GM23338 (cell line): ENCODE data around the gene TEPSIN. TPM values are rescaled to one million over a fixed set of nuclear protein-coding genes. Genes with fewer than 3 reads are reported as not detected.

ENCODE experiments used
- ATAC-seq: fragments of 200-7000 bp; cut with Tn5 transposase; 3 replicates; pipeline ENCODE4 v1.9.1; 2020
- DNase-seq: peaks from one replicate; pipeline ENCODE4 v3.0.0-alpha.2; 2015; ENCODE audit warnings: low spot score
- H2AFZ ChIP-seq: fragments of 200-600 bp; sonication (generic); 2 replicates; pipeline ENCODE4 v1.8.0; 2016; ENCODE audit warnings: antibody characterized with exemption, mild to moderate bottlenecking, moderate library complexity
- H3F3A ChIP-seq: fragments of 200-600 bp; sonication (generic); replicated peaks from 2 replicates; pipeline ENCODE4 v1.8.0; 2017; ENCODE audit warnings: antibody characterized with exemption, mixed run types, low read depth
- H3K27ac ChIP-seq: fragments of 200-600 bp; sonication (generic); 2 replicates; pipeline ENCODE4 v1.6.1; 2016; ENCODE audit warnings: low read depth
- H3K27me3 ChIP-seq: fragments of 200-600 bp; sonication (generic); 2 replicates; pipeline ENCODE4 v1.8.0; 2016; ENCODE audit warnings: mild to moderate bottlenecking, mixed run types, moderate library complexity; ENCODE audit not compliant: insufficient read depth
- H3K36me3 ChIP-seq: fragments of 200-600 bp; sonication (generic); 2 replicates; pipeline ENCODE4 v1.8.0; 2016; ENCODE audit warnings: mild to moderate bottlenecking; ENCODE audit not compliant: insufficient read depth
- H3K4me1 ChIP-seq: fragments of 200-600 bp; sonication (generic); 2 replicates; pipeline ENCODE4 v1.8.0; 2016; ENCODE audit warnings: mild to moderate bottlenecking, moderate library complexity; ENCODE audit not compliant: insufficient read depth
- H3K4me2 ChIP-seq: fragments of 200-600 bp; sonication (generic); 2 replicates; pipeline ENCODE4 v1.7.1; 2017; ENCODE audit warnings: mixed run types
- H3K4me3 ChIP-seq: fragments of 200-600 bp; sonication (generic); 2 replicates; pipeline ENCODE4 v1.6.1; 2016; ENCODE audit warnings: mixed run types
- H3K79me2 ChIP-seq: fragments of 200-600 bp; sonication (generic); replicated peaks from 2 replicates; pipeline ENCODE4 v1.8.0; 2017; ENCODE audit warnings: mild to moderate bottlenecking; ENCODE audit not compliant: insufficient read depth
- H3K9me2 ChIP-seq: fragments of 200-600 bp; sonication (generic); 2 replicates; pipeline ENCODE4 v1.8.0; 2017; ENCODE audit not compliant: insufficient read depth
- H4K20me1 ChIP-seq: fragments of 200-600 bp; sonication (generic); replicated peaks from 2 replicates; pipeline ENCODE4 v1.8.0; 2017; ENCODE audit warnings: mild to moderate bottlenecking; ENCODE audit not compliant: insufficient read depth
- H3K27ac Mint-ChIP-seq: 2 replicates; pipeline ENCODE4 v1.8.0; 2020; ENCODE audit warnings: inconsistent platforms, mild to moderate bottlenecking, moderate library complexity, mixed read lengths
- H3K27me3 Mint-ChIP-seq: 3 replicates; pipeline ENCODE4 v1.8.0; 2022; ENCODE audit warnings: low read depth, mild to moderate bottlenecking, moderate library complexity, mixed read lengths, inconsistent platforms; ENCODE audit not compliant: insufficient read depth, poor library complexity
- H3K36me3 Mint-ChIP-seq: 3 replicates; pipeline ENCODE4 v1.8.0; 2021; ENCODE audit warnings: low read depth, mild to moderate bottlenecking, inconsistent platforms, moderate library complexity, mixed read lengths
- H3K4me1 Mint-ChIP-seq: 3 replicates; pipeline ENCODE4 v1.8.0; 2020; ENCODE audit warnings: mild to moderate bottlenecking, inconsistent platforms, mixed read lengths
- H3K4me3 Mint-ChIP-seq: 3 replicates; pipeline ENCODE4 v1.8.0; 2021; ENCODE audit warnings: moderate library complexity, mild to moderate bottlenecking, inconsistent platforms, mixed read lengths
- H3K9me3 Mint-ChIP-seq: 3 replicates; pipeline ENCODE4 v1.8.0; 2020; ENCODE audit warnings: moderate library complexity, mild to moderate bottlenecking, inconsistent platforms, mixed read lengths
- CREB1 ChIP-seq: fragments of 250-450 bp; sonication (Bioruptor Pico); IDR thresholded peaks from 2 replicates; pipeline ENCODE4 v1.5.0; 2020; ENCODE audit warnings: low read depth, mild to moderate bottlenecking, moderate library complexity
- EZH2 ChIP-seq: fragments of 200-600 bp; sonication (generic); IDR thresholded peaks from one replicate; pipeline ENCODE4 v1.8.0; 2017; ENCODE audit warnings: antibody characterized with exemption, mild to moderate bottlenecking, low read depth; ENCODE audit not compliant: unreplicated experiment
- JUNB ChIP-seq: IDR thresholded peaks from one replicate; pipeline ENCODE4 v1.6.1; 2016; ENCODE audit warnings: antibody characterized with exemption; ENCODE audit not compliant: unreplicated experiment
- NANOG ChIP-seq: IDR thresholded peaks from 2 replicates; pipeline ENCODE4 v1.6.1; 2016; ENCODE audit warnings: antibody characterized with exemption, borderline replicate concordance
- STAT1 ChIP-seq: IDR thresholded peaks from one replicate; pipeline ENCODE4 v1.6.1; 2016; ENCODE audit warnings: antibody characterized with exemption; ENCODE audit not compliant: unreplicated experiment
- polyA plus RNA-seq: library from polyadenylated mRNA; unstranded; fragments of >200 nt; fragmentation: Nextera tagmentation; extraction: Ambion mirVana; gene quantifications from 2 replicates; pipeline ENCODE4 v1.2.1, GENCODE V29; 2016
- total RNA-seq: library from RNA; depleted of rRNA; stranded (reverse); fragments of >200 nt; shearing (Covaris generic); gene quantifications from 2 replicates; pipeline ENCODE4 v1.2.3, GENCODE V29; 2014
- TF ChIP-seq, protein P1 (sequence below): IDR thresholded peaks from one replicate; pipeline ENCODE4 v1.6.1; 2018; ENCODE audit warnings: antibody characterized with exemption; ENCODE audit not compliant: unreplicated experiment
- TF ChIP-seq, protein P2 (sequence below), 2 experiments: fragments of 200-600 bp in 1 of 2; sonication (generic) in 1 of 2; conservative IDR thresholded peaks; 2 replicates each; pipeline versions ENCODE4 v1.5.1 to v1.6.1; 2016 to 2017; ENCODE audit warnings: antibody characterized with exemption in 2 of 2, low read depth in 2 of 2, mild to moderate bottlenecking in 2 of 2, moderate library complexity in 1 of 2
- TF ChIP-seq, protein P3 (sequence below): fragments of 250-450 bp; sonication (Bioruptor Pico); IDR thresholded peaks from 2 replicates; pipeline ENCODE4 v1.5.0; 2020; ENCODE audit warnings: mild to moderate bottlenecking, moderate library complexity

The TEPSIN gene
- total and polyA plus RNA-seq, 2 experiments from 2014 or later, result 4.4 to 25.3 TPM

DNA sequence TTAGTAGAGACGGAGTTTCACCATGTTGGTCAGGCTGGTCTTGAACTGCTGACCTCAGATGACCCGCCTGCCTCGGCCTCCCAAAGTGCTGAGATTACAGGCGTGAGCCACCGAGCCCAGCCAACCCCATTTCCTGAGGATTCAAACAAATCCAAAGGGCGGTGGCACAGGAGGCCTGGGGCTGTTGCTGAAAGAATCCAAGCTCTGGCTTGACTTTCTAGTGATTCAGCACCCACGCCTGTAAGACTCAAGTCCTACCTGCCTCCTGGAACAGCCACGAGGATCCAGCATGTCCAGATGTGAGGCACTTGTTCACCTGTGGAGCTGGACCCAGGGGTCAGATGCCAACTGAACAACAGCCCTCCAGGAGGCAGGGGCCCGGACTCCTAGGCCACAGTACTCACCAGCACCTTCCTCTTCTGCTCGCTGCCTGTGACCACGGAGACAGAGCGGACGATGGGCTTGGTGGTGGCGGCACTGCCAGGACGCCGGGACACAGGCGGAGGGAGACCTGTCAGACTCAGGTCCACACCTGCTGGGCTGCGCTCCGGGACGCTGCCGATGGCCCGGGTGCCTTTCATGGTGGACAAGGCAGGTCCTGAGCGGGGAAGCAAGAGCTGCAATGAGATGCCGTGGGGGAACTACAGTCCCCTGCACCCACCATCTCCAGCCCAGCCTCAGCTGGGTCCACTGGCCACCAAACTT lies 19.2 kb downstream of the TEPSIN start:
- H3K36me3 ChIP-seq, result no peaks in the 10 kb centered on the region
- H3K4me3 ChIP-seq, result no peak overlapping the region
- no peak overlapping the region for H3K27ac Mint-ChIP-seq
- H3K27me3 ChIP-seq, result 0 out of 2 replicates have a peak, but pooled peaks cover 3% of the 10 kb centered on the region
- H4K20me1 ChIP-seq, result peaks cover 2% of the 10 kb centered on the region; the same call in 1 of the 2 replicates
- H3K4me1 ChIP-seq, result peaks cover 14% of the 10 kb centered on the region
- H3F3A ChIP-seq, result no peaks in the 10 kb centered on the region
- H3K4me1 Mint-ChIP-seq, result peaks cover 15% of the 10 kb centered on the region
- no peak overlapping the region for H3K27ac ChIP-seq
- DNase-seq (no peak), ATAC-seq (no peak)
- H3K9me3 Mint-ChIP-seq, result no peaks in the 10 kb centered on the region
- no peak for TF ChIP-seq JUNB
- TF ChIP-seq, protein P1, sequence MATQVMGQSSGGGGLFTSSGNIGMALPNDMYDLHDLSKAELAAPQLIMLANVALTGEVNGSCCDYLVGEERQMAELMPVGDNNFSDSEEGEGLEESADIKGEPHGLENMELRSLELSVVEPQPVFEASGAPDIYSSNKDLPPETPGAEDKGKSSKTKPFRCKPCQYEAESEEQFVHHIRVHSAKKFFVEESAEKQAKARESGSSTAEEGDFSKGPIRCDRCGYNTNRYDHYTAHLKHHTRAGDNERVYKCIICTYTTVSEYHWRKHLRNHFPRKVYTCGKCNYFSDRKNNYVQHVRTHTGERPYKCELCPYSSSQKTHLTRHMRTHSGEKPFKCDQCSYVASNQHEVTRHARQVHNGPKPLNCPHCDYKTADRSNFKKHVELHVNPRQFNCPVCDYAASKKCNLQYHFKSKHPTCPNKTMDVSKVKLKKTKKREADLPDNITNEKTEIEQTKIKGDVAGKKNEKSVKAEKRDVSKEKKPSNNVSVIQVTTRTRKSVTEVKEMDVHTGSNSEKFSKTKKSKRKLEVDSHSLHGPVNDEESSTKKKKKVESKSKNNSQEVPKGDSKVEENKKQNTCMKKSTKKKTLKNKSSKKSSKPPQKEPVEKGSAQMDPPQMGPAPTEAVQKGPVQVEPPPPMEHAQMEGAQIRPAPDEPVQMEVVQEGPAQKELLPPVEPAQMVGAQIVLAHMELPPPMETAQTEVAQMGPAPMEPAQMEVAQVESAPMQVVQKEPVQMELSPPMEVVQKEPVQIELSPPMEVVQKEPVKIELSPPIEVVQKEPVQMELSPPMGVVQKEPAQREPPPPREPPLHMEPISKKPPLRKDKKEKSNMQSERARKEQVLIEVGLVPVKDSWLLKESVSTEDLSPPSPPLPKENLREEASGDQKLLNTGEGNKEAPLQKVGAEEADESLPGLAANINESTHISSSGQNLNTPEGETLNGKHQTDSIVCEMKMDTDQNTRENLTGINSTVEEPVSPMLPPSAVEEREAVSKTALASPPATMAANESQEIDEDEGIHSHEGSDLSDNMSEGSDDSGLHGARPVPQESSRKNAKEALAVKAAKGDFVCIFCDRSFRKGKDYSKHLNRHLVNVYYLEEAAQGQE, result no peak
- TF ChIP-seq, protein P2, sequence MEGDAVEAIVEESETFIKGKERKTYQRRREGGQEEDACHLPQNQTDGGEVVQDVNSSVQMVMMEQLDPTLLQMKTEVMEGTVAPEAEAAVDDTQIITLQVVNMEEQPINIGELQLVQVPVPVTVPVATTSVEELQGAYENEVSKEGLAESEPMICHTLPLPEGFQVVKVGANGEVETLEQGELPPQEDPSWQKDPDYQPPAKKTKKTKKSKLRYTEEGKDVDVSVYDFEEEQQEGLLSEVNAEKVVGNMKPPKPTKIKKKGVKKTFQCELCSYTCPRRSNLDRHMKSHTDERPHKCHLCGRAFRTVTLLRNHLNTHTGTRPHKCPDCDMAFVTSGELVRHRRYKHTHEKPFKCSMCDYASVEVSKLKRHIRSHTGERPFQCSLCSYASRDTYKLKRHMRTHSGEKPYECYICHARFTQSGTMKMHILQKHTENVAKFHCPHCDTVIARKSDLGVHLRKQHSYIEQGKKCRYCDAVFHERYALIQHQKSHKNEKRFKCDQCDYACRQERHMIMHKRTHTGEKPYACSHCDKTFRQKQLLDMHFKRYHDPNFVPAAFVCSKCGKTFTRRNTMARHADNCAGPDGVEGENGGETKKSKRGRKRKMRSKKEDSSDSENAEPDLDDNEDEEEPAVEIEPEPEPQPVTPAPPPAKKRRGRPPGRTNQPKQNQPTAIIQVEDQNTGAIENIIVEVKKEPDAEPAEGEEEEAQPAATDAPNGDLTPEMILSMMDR (conservative IDR thresholded peaks at IDR 0.05; ENCODE audit: low read depth in 2 of 2), result no peak
- no peak for TF ChIP-seq NANOG
- TF ChIP-seq CREB1 (CRISPR knock-in tag), result no peak
- TF ChIP-seq STAT1, result no peak
- TF ChIP-seq, protein P3, sequence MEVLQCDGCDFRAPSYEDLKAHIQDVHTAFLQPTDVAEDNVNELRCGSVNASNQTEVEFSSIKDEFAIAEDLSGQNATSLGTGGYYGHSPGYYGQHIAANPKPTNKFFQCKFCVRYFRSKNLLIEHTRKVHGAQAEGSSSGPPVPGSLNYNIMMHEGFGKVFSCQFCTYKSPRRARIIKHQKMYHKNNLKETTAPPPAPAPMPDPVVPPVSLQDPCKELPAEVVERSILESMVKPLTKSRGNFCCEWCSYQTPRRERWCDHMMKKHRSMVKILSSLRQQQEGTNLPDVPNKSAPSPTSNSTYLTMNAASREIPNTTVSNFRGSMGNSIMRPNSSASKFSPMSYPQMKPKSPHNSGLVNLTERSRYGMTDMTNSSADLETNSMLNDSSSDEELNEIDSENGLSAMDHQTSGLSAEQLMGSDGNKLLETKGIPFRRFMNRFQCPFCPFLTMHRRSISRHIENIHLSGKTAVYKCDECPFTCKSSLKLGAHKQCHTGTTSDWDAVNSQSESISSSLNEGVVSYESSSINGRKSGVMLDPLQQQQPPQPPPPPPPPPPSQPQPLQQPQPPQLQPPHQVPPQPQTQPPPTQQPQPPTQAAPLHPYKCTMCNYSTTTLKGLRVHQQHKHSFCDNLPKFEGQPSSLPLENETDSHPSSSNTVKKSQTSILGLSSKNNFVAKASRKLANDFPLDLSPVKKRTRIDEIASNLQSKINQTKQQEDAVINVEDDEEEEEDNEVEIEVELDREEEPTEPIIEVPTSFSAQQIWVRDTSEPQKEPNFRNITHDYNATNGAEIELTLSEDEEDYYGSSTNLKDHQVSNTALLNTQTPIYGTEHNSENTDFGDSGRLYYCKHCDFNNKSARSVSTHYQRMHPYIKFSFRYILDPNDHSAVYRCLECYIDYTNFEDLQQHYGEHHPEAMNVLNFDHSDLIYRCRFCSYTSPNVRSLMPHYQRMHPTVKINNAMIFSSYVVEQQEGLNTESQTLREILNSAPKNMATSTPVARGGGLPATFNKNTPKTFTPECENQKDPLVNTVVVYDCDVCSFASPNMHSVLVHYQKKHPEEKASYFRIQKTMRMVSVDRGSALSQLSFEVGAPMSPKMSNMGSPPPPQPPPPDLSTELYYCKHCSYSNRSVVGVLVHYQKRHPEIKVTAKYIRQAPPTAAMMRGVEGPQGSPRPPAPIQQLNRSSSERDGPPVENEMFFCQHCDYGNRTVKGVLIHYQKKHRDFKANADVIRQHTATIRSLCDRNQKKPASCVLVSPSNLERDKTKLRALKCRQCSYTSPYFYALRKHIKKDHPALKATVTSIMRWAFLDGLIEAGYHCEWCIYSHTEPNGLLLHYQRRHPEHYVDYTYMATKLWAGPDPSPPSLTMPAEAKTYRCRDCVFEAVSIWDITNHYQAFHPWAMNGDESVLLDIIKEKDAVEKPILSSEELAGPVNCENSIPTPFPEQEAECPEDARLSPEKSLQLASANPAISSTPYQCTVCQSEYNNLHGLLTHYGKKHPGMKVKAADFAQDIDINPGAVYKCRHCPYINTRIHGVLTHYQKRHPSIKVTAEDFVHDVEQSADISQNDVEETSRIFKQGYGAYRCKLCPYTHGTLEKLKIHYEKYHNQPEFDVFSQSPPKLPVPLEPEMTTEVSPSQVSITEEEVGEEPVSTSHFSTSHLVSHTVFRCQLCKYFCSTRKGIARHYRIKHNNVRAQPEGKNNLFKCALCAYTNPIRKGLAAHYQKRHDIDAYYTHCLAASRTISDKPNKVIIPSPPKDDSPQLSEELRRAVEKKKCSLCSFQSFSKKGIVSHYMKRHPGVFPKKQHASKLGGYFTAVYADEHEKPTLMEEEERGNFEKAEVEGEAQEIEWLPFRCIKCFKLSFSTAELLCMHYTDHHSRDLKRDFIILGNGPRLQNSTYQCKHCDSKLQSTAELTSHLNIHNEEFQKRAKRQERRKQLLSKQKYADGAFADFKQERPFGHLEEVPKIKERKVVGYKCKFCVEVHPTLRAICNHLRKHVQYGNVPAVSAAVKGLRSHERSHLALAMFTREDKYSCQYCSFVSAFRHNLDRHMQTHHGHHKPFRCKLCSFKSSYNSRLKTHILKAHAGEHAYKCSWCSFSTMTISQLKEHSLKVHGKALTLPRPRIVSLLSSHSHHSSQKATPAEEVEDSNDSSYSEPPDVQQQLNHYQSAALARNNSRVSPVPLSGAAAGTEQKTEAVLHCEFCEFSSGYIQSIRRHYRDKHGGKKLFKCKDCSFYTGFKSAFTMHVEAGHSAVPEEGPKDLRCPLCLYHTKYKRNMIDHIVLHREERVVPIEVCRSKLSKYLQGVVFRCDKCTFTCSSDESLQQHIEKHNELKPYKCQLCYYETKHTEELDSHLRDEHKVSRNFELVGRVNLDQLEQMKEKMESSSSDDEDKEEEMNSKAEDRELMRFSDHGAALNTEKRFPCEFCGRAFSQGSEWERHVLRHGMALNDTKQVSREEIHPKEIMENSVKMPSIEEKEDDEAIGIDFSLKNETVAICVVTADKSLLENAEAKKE (CRISPR knock-in tag), result no peak
- TF ChIP-seq EZH2, result no peak
- H3K9me2 ChIP-seq, result no peaks in the 10 kb centered on the region
- no peak overlapping the region for H3K4me2 ChIP-seq
- no peak overlapping the region for H3K4me3 Mint-ChIP-seq
- no peak overlapping the region for H2AFZ ChIP-seq
- peaks cover 42% of the 10 kb centered on the region for H3K79me2 ChIP-seq
- peaks cover 4% of the 10 kb centered on the region for H3K27me3 Mint-ChIP-seq
- H3K36me3 Mint-ChIP-seq, result no peaks in the 10 kb centered on the region; the same call in 1 of the 3 replicates
